AG08396 (cell line): ENCODE measurements around the gene HIGD2B.
"Not testable (repeated sequence)": the region's sequence is repeated elsewhere in the genome, so short reads cannot be mapped to it uniquely, and the experiment has no call there.

Source experiments
- DNase-seq: peaks from one replicate; pipeline ENCODE4 v3.0.0; 2012; ENCODE audit warnings: low spot score, mixed read lengths

The HIGD2B gene

GRCh38 chr15:72685925-72686794 lies at the start of gene HIGD2B, which contains the start of gene BBS4:
HIGD2B (minus strand) TSS chr15:72686182; CDS start chr15:72676374, 9,808 bp downstream.
BBS4 (plus strand) TSS chr15:72686207; CDS start chr15:72686228, 21 bp downstream.
- DNase-seq = peak; percentile 85

- DNase-seq = no peak
Observed at GRCh38 chr15:72735111-72735510, 49.1 kb upstream of the HIGD2B start.

DNA sequence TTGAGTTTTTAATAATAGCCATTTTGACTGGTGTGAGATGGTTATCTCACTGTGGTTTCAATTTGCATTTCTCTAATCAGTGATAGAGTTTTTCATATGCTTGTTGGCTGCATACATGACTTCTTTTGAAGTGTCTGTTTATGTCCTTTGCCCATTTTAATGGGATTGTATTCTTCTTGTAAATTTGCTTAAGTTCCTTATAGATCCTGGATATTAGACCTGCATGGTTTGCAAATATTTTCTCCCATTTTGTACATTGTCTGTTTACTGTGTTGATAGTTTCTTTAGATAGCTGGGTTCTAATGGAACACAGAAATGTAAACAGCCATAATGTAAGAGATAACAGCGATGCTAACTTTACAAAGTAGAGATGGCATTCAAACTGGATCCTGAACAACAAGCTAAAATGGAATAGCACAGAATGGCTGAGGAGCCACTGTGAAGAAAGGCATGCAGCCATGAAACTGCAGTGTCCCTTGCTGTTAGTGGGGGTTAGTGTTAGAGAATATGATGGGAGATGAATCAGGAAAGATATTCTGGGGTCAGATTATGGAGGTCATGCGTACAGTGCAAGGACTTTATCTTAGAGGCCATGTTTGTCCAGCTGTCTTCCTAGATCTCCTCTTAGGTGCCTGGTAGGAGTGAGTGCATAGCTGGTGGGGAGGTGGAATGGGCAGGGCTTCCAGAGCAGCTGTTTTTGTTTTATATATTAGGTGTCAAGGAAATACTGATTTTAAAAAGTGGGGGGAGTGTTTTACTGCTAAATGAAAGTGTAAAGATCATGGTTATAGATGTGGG lies 48.2 kb upstream of the HIGD2B start:
- DNase-seq = no peak

DNA sequence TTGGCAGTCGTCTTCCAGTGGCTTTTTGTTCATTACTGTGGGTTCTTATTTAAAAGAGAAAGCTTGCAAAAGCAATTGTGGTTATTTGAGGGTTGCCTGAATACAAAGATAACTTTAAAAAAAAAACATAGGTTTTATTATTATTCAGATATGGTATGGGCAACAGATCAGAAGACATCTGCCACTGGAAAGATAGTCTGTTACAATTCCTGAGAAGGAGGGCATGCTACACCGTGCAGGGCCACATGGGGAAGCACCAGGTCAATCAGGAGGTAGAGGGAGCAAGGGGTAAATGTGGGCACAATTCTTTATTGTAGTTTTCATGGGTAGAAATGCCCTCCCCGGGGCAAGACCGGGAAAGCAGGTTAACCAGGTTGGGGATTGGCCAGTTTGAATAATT lies 46.5 kb upstream of the HIGD2B start:
- DNase-seq = no peak

- DNase-seq = no peak
Observed at GRCh38 chr15:72732086-72732485, 46.1 kb upstream of the HIGD2B start.

GRCh38 chr15:72728821-72729220 lies 42.8 kb upstream of the HIGD2B start:
- DNase-seq = no peak

GRCh38 chr15:72728249-72728648 lies 42.3 kb upstream of the HIGD2B start:
- DNase-seq = not testable (repeated sequence)

DNA sequence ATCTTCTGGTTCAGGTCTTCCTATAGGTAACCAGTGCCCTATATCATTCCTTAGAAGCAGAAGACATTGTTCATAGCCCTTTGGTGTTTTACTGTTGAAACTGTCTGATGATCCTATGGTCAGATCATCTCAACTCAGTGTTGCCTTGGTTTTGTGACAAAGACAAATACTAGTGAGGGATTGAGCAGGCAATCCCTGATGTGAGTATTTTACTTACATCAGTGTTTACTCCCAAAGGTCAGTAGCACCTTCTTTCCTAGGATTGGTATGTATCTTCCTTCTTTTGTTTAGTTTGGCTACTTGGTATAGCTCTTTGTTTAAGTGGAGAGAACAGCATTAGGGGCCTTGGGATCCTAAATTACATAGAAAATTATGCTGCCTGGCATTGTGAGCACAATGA lies 41.2 kb upstream of the HIGD2B start:
- DNase-seq = no peak

DNA sequence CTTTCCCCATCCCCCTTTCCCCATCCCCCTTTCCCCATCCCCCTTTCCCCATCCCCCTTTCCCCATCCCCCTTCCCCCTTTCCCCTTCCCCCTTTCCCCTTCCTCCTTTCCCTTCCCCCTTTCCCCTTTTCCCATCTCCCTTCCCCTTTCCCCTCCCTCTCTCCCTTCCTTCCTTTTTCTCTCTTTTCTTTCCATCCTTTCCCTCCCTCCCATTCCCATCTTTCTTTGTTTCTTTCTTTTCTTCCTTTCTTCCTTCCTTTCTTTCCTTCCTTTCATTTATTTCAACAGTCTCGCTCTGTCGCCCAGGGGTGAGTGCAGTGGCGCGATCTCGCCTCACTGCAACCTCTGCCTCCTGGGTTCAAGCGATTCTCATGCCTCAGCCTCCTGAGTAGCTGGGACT lies 39.9 kb upstream of the HIGD2B start:
- not testable (repeated sequence) for DNase-seq

GRCh38 chr15:72725446-72725845 lies 39.5 kb upstream of the HIGD2B start:
- DNase-seq = no peak

- no peak for DNase-seq
Observed at GRCh38 chr15:72724028-72724427, 38.0 kb upstream of the HIGD2B start.

DNA sequence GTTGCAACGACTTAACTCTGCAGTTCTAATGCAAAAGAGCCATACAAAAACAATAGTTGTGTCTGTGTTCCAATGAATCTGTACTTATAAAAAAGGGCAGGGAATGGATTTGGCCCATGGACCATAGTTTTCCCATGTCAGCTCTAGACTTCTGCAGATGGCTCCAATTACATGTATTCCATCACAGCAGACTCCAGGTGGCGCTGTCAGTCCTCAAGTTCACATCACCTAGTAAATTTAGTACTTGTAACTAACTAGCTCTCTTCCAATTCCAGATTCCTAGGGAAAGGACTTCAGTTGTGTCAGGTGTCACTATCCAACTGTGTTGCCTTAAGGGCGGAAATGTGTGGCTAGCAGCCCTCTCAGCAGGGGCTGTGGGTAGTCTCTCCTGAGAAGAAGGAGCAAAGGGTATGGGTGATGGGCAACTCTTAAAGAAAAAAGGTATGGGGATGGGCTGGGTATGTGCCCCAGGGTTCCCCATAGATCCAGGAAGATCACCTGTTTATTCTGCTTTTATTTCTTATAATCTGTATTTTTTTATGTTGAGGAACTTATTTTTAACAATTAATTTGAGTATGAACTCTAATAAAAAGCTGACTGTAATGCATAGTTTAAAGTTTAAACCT lies 36.2 kb upstream of the HIGD2B start:
- peak; percentile 57 for DNase-seq

DNA sequence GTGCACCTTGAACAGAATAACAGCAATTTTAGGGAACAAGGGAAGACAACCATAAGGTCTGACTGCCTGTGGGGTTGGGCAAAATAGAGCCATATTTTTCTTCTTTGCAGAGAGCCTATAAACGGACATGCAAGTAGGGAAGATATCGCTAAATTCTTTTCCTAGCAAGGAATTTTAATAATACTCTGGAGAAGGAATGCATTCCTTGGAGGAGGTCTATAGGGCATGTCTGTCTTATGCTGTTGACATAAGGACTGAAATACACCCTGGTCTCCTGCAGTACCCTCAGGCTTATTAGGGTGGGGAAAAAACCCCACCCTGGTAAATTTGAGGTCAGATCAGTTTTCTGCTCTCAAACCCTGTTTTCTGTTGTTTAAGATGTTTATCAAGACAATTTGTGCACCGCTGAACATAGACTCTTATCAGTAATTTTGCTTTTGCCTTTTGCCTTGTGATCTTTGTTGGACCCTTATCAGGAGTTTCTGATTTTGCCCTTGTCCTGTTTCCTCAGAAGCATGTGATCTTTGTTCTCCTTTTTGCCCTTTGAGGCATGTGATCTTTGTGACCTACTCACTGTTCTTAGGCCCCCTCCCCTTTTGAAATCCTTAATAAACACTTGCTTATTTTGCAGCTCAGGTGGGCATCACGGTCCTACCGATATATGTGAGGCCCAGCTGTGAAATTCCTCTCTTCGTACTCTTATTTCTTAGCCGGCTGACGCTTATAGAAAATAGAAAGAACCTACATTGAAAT lies 22.7 kb upstream of the HIGD2B start:
- DNase-seq = not testable (repeated sequence)

GRCh38 chr15:72706266-72706665 lies 20.3 kb upstream of the HIGD2B start:
- no peak for DNase-seq

- DNase-seq = no peak
Observed at GRCh38 chr15:72700076-72700475, 14.1 kb upstream of the HIGD2B start.

DNA sequence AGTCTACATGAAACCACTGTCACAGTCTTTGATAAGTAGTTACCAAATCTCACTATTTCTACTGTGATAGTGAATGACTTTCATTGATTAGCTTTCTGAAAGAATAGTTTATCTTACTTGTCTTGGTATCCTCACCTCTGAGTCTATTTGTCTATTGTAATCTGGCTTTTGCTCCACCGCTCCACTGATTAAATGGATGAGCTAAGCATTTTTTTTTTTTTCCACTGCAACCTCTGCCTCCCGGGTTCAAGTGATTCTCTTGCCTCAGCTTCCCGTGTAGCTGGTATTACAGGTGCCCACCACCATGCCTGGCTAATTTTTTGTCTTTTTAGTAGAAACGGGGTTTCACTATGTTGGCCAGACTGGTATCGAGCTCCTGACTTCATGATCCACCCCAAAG lies 13.0 kb upstream of the HIGD2B start:
- no peak for DNase-seq

DNA sequence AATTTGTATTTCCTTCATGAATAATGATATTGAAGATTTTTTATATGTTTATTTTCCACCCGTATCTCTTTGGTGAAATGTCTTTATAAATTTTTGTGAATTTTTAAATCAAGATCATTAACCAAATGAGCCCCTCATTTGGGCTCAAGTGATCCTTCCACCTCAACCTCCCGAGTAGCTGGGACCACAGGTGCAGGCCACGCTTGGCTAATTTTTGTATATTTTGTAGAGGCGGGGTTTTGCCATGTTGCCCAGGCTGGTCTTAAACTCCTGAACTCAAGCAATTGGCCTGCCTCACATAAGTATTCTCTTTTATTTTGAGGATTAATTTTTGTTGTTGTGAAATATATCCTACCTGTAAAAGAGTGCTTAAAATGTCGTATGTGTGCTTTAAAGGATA lies 5.0 kb upstream of the HIGD2B start:
- DNase-seq = no peak

DNA sequence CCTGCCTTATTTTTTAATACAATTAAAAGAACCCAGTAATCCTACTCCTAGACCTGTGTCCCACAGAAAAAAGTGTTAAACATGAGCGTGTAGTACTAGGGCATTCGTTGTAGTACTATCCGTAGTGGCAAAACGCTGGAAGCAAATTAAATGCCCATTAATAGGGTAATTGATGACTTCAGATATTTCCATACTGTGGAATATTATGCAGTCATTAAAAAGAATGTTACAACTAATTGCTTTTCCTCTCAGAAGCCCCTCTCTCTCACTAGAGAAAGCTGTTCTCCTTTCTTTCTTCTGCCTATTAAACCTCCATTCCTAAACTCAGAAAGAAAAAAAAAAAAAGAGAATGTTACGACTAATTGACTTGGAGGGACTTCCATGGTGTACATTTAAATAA lies 2.7 kb upstream of the HIGD2B start:
- no peak for DNase-seq

DNA sequence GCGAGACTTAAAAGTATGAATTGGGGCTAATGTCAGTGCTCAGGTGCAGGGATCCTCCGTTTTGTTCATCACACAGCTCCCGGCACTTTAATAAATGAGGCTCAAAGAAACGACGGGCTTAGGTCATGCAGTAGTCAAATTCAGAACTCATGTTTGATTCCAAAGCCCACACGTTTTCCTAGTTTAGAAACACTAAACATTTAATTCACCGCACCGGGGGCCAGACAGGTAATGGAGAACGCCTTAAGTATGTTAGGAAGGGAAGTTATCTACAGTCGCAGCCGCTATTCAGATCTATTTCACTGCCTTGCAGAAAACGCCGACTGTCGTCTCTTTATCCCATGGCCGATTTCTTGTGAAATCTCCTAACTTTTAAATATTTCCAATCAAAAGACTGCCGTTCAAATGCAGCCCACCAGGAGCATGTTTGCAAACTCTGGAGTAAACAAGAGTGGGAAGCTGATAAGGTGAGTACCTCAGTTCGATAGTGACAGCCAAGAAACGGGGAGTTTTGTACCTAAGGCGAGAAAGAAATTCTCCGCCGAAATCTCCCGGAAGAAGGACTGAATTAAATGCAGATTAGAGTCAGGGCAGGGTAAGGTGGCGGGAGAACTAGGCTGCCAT lies 569 bp downstream of the HIGD2B start:
- DNase-seq = no peak

GRCh38 chr15:72682772-72683171 lies 3.2 kb downstream of the HIGD2B start:
- DNase-seq = no peak

- no peak for DNase-seq
Observed at GRCh38 chr15:72680931-72681330, 5.1 kb downstream of the HIGD2B start.
